HFF-Myc (cell line): ENCODE data around the gene AGMO.
"Not testable (repeated sequence)": the region's sequence is repeated elsewhere in the genome, so short reads cannot be mapped to it uniquely, and the experiment has no call there.

Source experiments
- DNase-seq: peaks from one replicate; pipeline ENCODE4 v3.0.0-alpha.2; 2011; ENCODE audit warnings: low read depth; ENCODE audit errors: extremely low read depth
- H3K4me3 ChIP-seq: replicated peaks from 2 replicates; pipeline ENCODE4 v1.5.1; 2011; ENCODE audit warnings: low read depth, mild to moderate bottlenecking, control low read depth, low read length
- CTCF ChIP-seq: IDR thresholded peaks from 2 replicates; pipeline ENCODE4 v1.5.1; 2012; ENCODE audit warnings: mild to moderate bottlenecking, low read depth, low read length, control low read depth; ENCODE audit errors: missing control alignments

Gene AGMO

GRCh38 chr7:15543256-15543655, 18.6 kb downstream of the AGMO start:
- H3K4me3 ChIP-seq, result no peak overlapping the region

GRCh38 chr7:15527648-15528047, 34.2 kb downstream of the AGMO start:
- TF ChIP-seq CTCF, result no peak
- no peak overlapping the region for H3K4me3 ChIP-seq
- DNase-seq, result no peak

More at GRCh38 chr7:15543256-15543655, 18.6 kb downstream of the AGMO start:
- no peak for TF ChIP-seq CTCF
- no peak for DNase-seq

GRCh38 chr7:15525652-15526263, 36.1 kb downstream of the AGMO start:
- TF ChIP-seq CTCF, result no peak
- DNase-seq, result no peak

GRCh38 chr7:15524077-15524476, 37.7 kb downstream of the AGMO start:
- H3K4me3 ChIP-seq, result no peak overlapping the region
- no peak for DNase-seq
- TF ChIP-seq CTCF, result no peak

More at GRCh38 chr7:15525652-15526263, 36.1 kb downstream of the AGMO start:
- no peak overlapping the region for H3K4me3 ChIP-seq

GRCh38 chr7:15517865-15518264, 44.0 kb downstream of the AGMO start:
- DNase-seq, H3K4me3 ChIP-seq: not testable (repeated sequence)

- no peak overlapping the region for H3K4me3 ChIP-seq
- DNase-seq, result no peak
- no peak for TF ChIP-seq CTCF
Observed at GRCh38 chr7:15515252-15515651, 46.6 kb downstream of the AGMO start.

GRCh38 chr7:15508258-15508657, 53.6 kb downstream of the AGMO start:
- TF ChIP-seq CTCF, result no peak
- no peak overlapping the region for H3K4me3 ChIP-seq
- DNase-seq, result no peak
